Activated CD4-positive, alpha-beta T cell treated with anti-CD3 and anti-CD28 coated beads for 48 hours (primary cell): ENCODE results near the gene SERPINI2.

Experiments
- DNase-seq: peaks from one replicate; pipeline ENCODE4 v3.0.0-alpha.2; 2020

SERPINI2 gene, protein sequence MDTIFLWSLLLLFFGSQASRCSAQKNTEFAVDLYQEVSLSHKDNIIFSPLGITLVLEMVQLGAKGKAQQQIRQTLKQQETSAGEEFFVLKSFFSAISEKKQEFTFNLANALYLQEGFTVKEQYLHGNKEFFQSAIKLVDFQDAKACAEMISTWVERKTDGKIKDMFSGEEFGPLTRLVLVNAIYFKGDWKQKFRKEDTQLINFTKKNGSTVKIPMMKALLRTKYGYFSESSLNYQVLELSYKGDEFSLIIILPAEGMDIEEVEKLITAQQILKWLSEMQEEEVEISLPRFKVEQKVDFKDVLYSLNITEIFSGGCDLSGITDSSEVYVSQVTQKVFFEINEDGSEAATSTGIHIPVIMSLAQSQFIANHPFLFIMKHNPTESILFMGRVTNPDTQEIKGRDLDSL

DNA sequence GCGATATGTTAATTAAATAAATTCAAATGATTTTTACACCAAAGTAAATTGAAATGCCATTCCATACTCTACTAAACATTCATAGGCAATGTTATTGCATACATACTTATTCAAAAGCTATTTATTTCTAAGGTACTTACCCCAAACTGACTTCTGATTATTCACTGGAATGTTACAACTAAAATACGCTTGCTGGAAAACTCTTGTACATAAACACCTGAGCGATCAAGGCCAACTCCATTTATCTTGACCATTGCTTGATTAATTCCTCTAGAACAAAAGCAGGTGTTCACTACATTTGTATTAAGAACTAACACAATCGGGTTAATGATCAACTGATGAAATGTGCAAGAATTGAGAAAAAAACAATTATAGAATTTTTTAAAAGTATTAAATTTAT is at the start of gene SERPINI2:
SERPINI2 (minus strand) TSS at position 180 of the 400 bp plus-strand sequence. CDS start 2,208 bp downstream, outside the sequence.
- no peak for DNase-seq

GRCh38 chr3:167521006-167521355 is 47.1 kb upstream of the SERPINI2 start:
- DNase-seq: no peak

DNA sequence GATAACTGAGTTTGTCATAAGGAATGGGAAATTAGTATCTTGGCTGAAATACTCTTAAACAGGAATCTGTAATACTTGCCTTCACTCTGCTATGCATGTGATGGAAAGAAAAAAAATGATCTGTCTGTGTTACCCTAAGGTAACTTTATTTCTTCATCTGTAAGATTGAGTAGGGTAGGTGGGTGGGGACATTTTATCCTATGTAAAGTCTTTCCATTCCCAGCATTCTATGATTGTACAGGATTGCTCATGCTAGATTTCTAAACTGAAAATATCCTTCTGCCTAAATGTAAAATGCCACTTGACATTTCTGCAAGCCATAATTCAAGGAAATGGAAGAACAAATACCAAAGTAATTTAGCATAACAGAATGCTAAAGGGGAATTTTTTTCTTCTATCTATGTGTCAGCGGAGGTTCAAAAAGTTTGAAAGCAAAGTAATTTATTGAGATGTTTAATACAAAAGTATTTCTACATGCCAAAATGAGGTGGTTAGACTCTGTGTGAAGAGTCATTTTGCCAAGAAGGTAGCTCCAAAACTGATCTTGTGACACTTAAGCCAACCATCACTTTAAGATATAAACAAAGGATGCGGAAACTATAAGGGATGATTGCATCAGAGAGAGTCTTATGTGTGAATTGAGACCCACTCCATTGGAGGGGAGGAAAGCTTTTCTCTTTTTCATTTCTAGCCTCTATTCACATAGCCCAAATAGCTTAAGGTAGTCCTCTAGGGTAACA is 46.6 kb upstream of the SERPINI2 start:
- DNase-seq: no peak

DNA sequence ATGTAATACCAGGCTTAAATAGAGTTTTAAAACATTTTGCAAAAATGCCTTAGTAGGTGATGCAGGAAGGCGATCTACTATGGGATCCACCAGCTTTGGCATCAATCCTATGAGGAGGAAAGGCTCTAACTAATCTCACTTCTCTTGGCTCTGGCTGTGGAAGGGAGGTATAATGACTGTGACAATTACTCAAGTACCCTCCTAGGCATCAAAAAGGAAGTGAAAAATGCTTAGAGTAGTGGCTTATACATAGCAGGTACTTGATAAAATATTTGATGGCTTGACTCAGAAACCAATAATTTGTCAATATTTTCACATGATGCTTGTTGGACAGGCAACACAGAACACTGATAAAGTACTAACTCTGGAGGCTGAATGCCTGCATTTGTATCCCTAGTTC is 34.1 kb upstream of the SERPINI2 start:
- DNase-seq: no peak

- DNase-seq: no peak
Measured at GRCh38 chr3:167502401-167502800, 28.6 kb upstream of the SERPINI2 start.

DNA sequence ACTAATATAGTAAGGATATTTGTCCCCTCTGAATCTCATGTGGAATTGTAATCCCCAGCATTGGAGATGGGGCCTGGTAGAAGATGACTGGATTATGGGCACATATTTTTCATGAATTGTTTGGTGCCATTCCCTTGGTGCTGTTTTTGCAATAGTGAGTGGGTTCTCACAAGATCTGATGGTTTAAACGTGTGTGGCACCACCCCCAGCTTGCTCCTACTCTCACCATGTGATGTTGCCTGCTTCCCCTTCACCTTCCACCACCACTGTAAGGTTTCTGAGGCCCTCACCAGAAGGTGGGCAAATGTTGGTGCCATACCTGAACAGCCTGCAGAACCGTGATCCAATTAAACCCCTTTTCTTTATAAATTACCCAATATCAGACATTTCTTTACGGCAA is 28.1 kb upstream of the SERPINI2 start:
- no peak for DNase-seq

- no peak for DNase-seq
Measured at GRCh38 chr3:167497903-167498302, 24.1 kb upstream of the SERPINI2 start.

DNA sequence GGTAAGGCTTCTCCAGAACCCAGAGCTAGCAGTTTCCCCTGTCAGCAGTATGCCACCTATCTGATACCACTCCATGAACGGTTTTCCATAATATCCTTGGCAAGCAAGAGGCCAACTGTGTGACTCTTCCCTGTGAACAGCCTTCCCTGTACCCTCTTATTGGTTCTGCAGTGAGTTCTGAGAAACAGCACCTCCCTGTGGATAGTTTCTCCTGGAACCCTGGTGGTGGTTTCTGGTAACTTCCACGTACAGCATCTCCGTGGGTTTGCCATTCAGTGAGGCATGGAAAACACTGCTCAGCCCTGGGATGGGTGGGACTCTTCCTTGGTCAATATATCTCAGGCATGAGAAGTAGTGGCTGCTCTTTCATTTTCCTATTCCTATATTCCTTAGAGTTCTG is 19.4 kb upstream of the SERPINI2 start:
- DNase-seq: no peak

DNA sequence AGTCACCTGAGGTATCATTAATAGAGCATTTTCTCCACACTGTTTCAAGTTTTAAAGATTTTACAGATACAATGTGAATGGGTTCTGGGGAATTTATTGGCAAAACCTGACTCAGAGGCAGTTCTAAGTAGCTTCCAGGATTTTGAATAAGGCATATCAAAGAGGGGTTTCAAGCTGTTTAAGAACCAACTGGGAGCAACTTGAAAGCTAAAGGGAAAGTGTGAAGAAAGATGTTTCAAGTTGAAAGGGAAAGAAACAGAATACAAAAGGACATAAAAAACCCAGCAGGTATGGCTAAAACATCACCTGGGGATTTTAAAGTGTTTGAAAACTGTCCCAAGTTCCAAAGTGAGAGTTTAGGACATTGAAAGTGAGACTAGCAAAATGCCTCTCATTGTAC is 17.8 kb upstream of the SERPINI2 start:
- no peak for DNase-seq

DNA sequence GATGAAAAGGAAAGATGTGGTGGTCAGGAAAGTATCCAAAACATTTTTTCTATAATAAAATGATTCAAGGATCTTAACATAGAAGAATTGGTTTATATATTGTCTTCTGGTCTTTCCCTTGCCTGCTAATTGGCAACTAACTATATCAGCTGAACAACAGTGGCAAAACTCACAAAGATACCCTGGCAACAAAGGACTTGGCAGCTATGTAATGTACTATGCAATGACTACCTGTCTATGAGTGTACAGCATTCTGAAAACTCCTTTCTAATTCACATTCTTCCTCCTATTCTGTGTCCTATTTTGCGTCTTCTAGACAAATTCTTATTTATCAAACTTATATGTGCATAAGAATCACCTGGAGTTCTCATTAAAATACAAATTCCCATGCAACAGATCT is 15.7 kb upstream of the SERPINI2 start:
- DNase-seq: no peak

GRCh38 chr3:167487556-167487955 is 13.7 kb upstream of the SERPINI2 start:
- DNase-seq: no peak

DNA sequence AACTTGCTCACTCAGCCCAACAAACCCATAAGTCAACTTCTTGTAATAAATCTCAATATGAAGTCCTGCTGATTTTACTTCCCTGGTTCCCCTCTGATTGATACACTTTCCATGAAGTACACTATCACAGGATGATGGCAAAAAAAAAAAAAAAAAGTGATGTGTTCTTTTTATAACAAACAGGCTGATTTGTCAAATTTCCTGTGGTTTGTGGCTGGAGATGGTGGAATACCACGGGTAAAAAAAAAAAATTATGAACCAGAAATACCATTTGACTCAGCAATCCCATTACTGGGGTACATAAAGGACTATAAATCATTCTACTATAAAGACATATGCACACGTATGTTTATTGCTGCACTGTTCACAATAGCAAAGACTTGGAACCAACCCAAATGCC is 10.7 kb upstream of the SERPINI2 start:
- no peak for DNase-seq

DNA sequence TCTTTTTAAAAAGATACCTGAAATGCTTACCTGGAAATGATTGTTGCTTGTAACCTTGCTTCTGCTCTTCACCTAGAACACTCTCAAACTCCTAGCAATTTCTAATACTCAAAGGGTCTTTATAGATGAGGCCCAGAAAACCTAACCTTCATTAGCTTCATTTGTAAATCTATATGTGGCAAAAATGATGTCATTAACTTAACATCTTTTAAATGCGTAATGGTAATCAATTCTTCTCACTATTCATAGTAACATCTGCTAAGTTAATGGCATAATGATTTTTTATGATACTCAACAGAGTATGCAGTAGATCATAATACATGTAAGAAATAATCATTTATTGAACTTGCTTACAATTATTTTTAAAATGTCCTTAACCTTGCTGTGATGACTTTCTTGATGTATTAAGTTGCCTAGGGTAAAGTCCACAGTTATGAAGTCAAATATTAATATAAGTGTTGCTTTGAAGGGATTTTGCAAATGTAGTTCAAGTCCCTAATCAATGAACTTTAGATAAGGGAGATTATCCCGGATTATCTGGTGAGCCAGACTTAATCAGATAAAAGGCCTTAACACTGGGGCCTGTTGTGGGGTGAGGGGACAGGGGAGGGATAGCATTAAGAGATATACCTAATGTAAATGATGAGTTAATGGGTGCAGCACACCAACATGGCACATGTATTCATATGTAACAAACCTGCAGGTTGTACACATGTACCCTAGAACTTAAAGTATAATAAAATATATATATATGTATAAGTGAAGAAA is 10.1 kb upstream of the SERPINI2 start:
- DNase-seq: no peak

DNA sequence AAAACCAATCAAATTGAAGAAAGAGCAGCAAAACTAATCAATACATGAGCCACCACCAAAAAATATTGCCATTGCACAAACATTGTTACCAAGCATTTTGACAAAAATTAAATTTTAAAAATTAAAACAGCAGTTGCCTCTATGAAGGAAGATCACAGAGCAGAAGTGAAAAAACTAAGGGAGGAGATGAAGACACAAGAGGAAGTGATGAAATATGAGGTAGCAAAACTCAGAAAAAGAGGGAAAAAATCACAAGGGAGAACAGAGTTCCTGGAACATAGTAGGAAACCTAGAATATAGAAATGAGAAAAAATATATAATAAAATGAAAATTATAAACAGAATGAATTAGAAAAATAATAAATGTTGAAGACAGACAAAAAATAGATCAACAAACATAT is 7.3 kb upstream of the SERPINI2 start:
- DNase-seq: no peak

- no peak for DNase-seq
Measured at GRCh38 chr3:167480748-167481147, 6.9 kb upstream of the SERPINI2 start.

DNA sequence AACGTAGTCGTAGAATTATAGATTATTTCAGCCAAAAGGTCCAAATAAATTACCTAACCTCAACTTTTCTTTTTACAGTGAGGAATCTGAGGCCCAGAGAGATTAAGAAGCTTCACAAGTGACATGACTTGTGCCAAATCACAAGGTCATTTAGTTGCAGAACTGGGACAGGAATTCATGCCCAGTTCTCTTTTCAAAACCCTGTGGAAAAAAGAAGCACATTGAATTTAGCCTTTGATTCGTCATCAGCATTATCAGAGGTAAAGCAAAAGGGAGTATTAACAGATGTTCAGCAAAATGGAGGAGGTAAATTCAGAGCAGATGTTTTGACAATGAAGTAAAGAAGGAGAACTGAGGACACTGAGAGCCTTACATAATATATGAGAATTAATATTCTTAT is 4.5 kb downstream of the SERPINI2 start:
- DNase-seq: no peak

GRCh38 chr3:167467848-167468611 is 5.8 kb downstream of the SERPINI2 start:
- DNase-seq: no peak

DNA sequence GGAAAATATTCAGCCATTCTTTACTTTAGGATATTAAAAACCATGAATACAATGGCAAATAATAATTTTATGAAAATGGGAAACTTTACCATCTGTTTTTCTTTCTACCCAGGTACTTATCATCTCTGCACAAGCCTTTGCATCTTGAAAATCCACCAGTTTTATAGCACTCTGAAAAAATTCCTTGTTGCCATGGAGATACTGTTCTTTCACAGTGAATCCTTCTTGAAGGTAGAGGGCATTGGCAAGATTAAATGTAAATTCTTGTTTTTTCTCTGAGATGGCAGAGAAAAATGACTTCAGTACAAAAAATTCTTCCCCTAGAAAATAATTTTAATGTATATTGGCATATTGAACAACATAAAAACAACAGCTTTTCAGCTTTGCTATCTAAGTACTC is 6.9 kb downstream of the SERPINI2 start:
- no peak for DNase-seq

- no peak for DNase-seq
Measured at GRCh38 chr3:167456157-167456799, 17.6 kb downstream of the SERPINI2 start.

GRCh38 chr3:167453815-167454214 is 20.0 kb downstream of the SERPINI2 start:
- no peak for DNase-seq

- DNase-seq: no peak
Measured at GRCh38 chr3:167451282-167451681, 22.6 kb downstream of the SERPINI2 start.

- no peak for DNase-seq
Measured at GRCh38 chr3:167450675-167451074, 23.2 kb downstream of the SERPINI2 start.
